ENCODE data around the gene MKRN2OS.

DNA sequence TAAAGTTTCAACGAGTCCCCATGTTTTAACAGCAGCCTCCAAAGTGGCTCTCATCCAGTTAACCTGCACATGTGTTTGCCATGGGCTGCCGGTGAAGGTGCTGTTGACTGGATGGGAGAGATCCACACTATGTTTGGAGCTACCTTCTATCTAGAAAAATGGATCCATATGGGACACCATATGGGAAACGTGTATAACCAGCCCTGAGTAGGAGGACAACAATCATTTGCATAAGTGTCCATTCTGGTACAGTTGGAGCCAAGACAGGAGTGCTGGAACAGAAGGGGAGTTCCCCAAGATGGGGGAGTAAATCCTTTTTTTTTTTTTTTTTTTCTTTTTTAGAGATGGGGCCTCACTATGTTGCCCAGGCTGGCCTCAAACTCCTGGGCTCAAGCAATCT lies 48.2 kb upstream of the MKRN2OS start:
- TF ChIP-seq CTCF (IDR thresholded peaks at IDR 0.05), result no peak
- TF ChIP-seq POLR2A (IDR thresholded peaks at IDR 0.05), result no peak
